Right atrium auricular region (tissue), 2 donors: Measurements from ENCODE around the gene SLC25A43. TPM values are rescaled to one million over a fixed set of nuclear protein-coding genes. Genes with fewer than 3 reads are reported as not detected.
"Not testable (repeated sequence)": the region's sequence is repeated elsewhere in the genome, so short reads cannot be mapped to it uniquely, and the experiment has no call there.

ENCODE experiments used
- DNase-seq: peaks from one replicate; pipeline ENCODE4 v3.0.0-alpha.2; 2019; ENCODE audit warnings: low spot score
- H3K27ac ChIP-seq, 2 donors: fragments of 200-600 bp; sonication (generic); 1 replicate in 1 of 2; 2 replicates in 1 of 2; pipeline ENCODE4 v1.5.1; 2016 to 2019
- H3K27me3 ChIP-seq, 2 donors: fragments of 200-600 bp; sonication (generic); one replicate each; pipeline versions ENCODE4 v1.5.1 to v1.6.0; 2017 to 2019
- H3K36me3 ChIP-seq: fragments of 200-600 bp; sonication (generic); one replicate; pipeline ENCODE4 v1.5.1; 2016
- H3K4me1 ChIP-seq, 2 donors: fragments of 200-600 bp; sonication (generic); one replicate each; pipeline versions ENCODE4 v1.5.1 to v1.6.0; 2017 to 2019
- H3K4me3 ChIP-seq, 2 donors: fragments of 200-600 bp; sonication (generic); 1 replicate in 1 of 2; 2 replicates in 1 of 2; pipeline ENCODE4 v1.5.1; 2017 to 2019; ENCODE audit warnings: mild to moderate bottlenecking in 1 of 2, moderate library complexity in 1 of 2
- H3K9me3 ChIP-seq, 2 donors: fragments of 200-600 bp; sonication (generic); one replicate each; pipeline ENCODE4 v1.5.1; 2019
- CTCF ChIP-seq, 2 donors: fragments of 200-600 bp; sonication (generic); IDR thresholded peaks; one replicate each; pipeline ENCODE4 v1.5.1; 2019; ENCODE audit warnings: antibody characterized with exemption in 2 of 2
- total RNA-seq, 2 donors: library from RNA; depleted of rRNA; stranded (reverse); fragments of >200 nt; gene quantifications; one replicate each; pipeline ENCODE4 v1.1.0, GENCODE V29; 2016

The SLC25A43 gene
- total RNA-seq, 2 donors from 2014 or later: 5.6 to 8.1 TPM

DNA sequence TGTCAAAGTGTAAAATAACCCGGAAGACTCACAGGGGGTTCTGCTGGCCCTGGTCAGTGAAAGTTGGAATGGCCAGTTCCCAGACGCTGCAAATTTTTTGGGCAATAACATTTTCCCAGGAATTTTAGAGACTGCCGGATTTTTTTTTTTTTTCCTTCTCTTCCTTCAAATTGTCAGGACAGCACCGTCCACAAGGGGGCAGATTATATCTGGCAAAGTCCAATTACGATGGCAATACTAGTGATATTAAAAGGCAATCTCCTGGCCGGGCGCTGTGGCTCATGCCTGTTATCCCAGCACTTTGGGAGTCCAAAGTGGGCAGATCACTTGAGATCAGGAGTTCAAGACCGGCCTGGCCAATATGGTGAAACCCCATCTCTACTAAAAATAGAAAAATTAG lies 89.6 kb downstream of the SLC25A43 start:
- H3K36me3 ChIP-seq: no peaks in the 10 kb centered on the region
- DNase-seq: no peak

GRCh38 chrX:119489212-119490074 lies 90.3 kb downstream of the SLC25A43 start:
- no peaks in the 10 kb centered on the region for H3K36me3 ChIP-seq
- H3K9me3 ChIP-seq: no peaks in the 10 kb centered on the region
- no peak for TF ChIP-seq CTCF (IDR thresholded peaks at IDR 0.05)
- DNase-seq: no peak
- no peaks in the 10 kb centered on the region for H3K4me1 ChIP-seq
- H3K4me3 ChIP-seq: no peak overlapping the region
- no peaks in the 10 kb centered on the region for H3K27me3 ChIP-seq
- H3K27ac ChIP-seq: no peak overlapping the region

More for the DNA sequence above, 89.6 kb downstream of the SLC25A43 start:
- Histone ChIP-seq H3K27ac (no peak overlapping the region), H3K27me3 (no peaks in the 10 kb centered on the region), H3K4me1 (no peaks in the 10 kb centered on the region), H3K4me3 (no peak overlapping the region), H3K9me3 (no peaks in the 10 kb centered on the region)
- TF ChIP-seq CTCF (IDR thresholded peaks at IDR 0.05): peak; percentile 42 to 69

DNA sequence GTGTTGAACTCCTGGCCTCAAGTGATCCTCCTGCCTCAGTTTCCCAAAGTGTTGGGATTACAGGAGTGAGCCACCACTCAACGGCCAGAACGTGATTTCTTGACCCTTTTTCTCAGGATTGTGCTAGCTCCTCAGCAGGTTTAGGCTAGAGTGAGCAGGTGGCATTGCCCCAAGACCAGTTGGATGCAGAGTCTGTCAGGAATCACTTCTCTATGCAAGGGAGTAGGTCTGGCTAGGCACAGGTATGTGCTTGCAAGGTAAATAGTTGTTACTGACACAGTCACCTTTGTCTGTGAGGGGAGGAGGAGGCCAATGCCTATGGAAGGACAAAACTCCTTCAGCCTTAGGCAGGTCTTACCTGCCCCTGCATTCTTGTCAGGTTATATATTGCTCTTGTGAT lies 93.3 kb downstream of the SLC25A43 start:
- H3K4me3 ChIP-seq: no peak overlapping the region
- no peak for TF ChIP-seq CTCF (IDR thresholded peaks at IDR 0.05)

GRCh38 chrX:119493851-119494495 lies 94.8 kb downstream of the SLC25A43 start:
- not testable (repeated sequence) for DNase-seq, H3K4me1 ChIP-seq, H3K27ac ChIP-seq, H3K36me3 ChIP-seq, H3K4me3 ChIP-seq, H3K9me3 ChIP-seq, H3K27me3 ChIP-seq

More for the DNA sequence above, 93.3 kb downstream of the SLC25A43 start:
- no peaks in the 10 kb centered on the region for H3K27me3 ChIP-seq
- DNase-seq: no peak
- H3K4me1 ChIP-seq: no peaks in the 10 kb centered on the region
- H3K9me3 ChIP-seq: no peaks in the 10 kb centered on the region
- no peaks in the 10 kb centered on the region for H3K36me3 ChIP-seq
- H3K27ac ChIP-seq: no peak overlapping the region

DNA sequence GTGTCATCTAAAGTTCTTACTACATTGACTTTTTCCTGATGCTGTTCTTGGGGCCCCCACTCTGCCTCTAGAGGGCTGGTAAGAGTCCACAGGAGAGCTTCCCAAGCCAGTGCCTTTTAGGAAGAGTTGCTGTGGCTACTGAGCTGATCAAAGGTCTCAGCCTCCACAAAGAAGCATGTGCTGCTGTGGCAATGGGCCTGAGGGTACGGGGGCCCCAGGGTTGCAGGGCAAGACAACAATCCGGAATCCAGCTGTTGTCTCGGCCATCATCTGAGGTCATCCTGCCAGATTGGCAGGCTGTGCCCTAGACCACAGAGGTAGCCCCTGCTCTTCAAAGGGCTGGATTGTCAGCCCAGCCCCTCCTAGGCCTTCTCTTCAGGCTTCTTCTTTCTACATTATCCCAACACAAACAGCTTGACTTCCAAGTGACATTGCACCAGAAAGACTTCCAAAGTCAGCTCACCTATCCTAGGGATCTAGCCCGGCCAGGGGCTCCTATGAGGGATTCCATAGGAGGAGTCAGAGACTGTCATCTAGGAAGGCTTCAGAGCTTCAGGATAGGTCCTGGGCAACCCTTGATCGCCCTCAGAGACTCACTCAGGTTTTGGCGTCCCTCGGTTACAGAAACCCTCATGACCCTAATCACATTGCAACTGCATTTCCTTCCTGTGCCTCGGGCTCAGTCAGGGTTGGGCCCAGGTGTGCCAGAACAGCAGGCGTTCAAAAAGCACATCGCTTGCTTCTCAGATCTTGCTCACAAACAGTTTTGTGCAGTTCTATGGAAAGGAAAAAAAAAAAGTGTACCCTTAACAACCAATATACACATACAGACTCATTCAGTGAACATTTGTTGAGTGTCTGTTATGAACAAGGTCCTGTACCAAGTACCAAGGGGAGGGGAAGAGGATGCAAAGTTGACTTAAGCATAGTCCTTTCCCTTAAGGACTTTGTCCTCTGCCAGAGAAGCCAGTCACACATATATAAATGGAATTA lies 96.9 kb downstream of the SLC25A43 start:
- no peaks in the 10 kb centered on the region for H3K4me1 ChIP-seq
- no peaks in the 10 kb centered on the region for H3K36me3 ChIP-seq
- no peaks in the 10 kb centered on the region for H3K9me3 ChIP-seq
- no peak overlapping the region for H3K4me3 ChIP-seq
- H3K27me3 ChIP-seq: no peaks in the 10 kb centered on the region
- H3K27ac ChIP-seq: no peak overlapping the region
- no peak for TF ChIP-seq CTCF (IDR thresholded peaks at IDR 0.05)
- DNase-seq: no peak
